CD14-positive monocyte (primary cell): ENCODE measurements around the gene UBE2D1. TPM values are rescaled to one million over a fixed set of nuclear protein-coding genes. Genes with fewer than 3 reads are reported as not detected.

Experiments
- DNase-seq, 3 donors: peaks; one replicate each; pipeline ENCODE4 v3.0.0-alpha.2; 2011 to 2022
- H2AFZ ChIP-seq: 2 replicates; pipeline ENCODE4 v1.6.0; 2012; ENCODE audit warnings: mild to moderate bottlenecking, low read depth, low read length, inconsistent platforms; ENCODE audit not compliant: insufficient read depth, poor library complexity, severe bottlenecking
- H3K27ac ChIP-seq, 2 donors: 1 replicate in 1 of 2; 2 replicates in 1 of 2; pipeline ENCODE4 v1.5.1; 2012 to 2013; ENCODE audit warnings: low read length in 2 of 2, control low read depth in 1 of 2, inconsistent platforms in 1 of 2, low read depth in 1 of 2, mild to moderate bottlenecking in 1 of 2
- H3K27me3 ChIP-seq, 2 donors: one replicate each; pipeline versions ENCODE4 v1.6.0 to v1.6.1; 2011 to 2013; ENCODE audit warnings: low read length in 2 of 2; ENCODE audit not compliant: control insufficient read depth in 2 of 2, insufficient read depth in 2 of 2
- H3K36me3 ChIP-seq, 2 donors: replicated peaks in 1 of 2; 1 replicate in 1 of 2; 2 replicates in 1 of 2; pipeline versions ENCODE4 v1.5.1 to v1.6.1; 2012 to 2013; ENCODE audit warnings: low read length in 2 of 2, control low read depth in 1 of 2, inconsistent platforms in 1 of 2, mild to moderate bottlenecking in 1 of 2; ENCODE audit not compliant: insufficient read depth in 2 of 2, control insufficient read depth in 1 of 2
- H3K4me1 ChIP-seq, 2 donors: 1 replicate in 1 of 2; 2 replicates in 1 of 2; pipeline versions ENCODE4 v1.5.1 to v1.6.1; 2012 to 2013; ENCODE audit warnings: low read length in 2 of 2, control low read depth in 1 of 2, inconsistent platforms in 1 of 2, mild to moderate bottlenecking in 1 of 2, moderate library complexity in 1 of 2; ENCODE audit not compliant: insufficient read depth in 2 of 2, control insufficient read depth in 1 of 2
- H3K4me2 ChIP-seq: replicated peaks from 2 replicates; pipeline ENCODE3; 2012; ENCODE audit warnings: low read length, moderate library complexity, mild to moderate bottlenecking; ENCODE audit not compliant: poor library complexity, severe bottlenecking; ENCODE audit errors: extremely low read depth
- H3K4me3 ChIP-seq, 3 experiments: fragments of 200-600 bp in 1 of 3; sonication (generic) in 1 of 3; replicated peaks in 1 of 3; 1 replicate in 2 of 3; 2 replicates in 1 of 3; pipeline ENCODE4 v1.5.1; 2011 to 2013; ENCODE audit warnings: low read length in 3 of 3, mild to moderate bottlenecking in 3 of 3, control low read depth in 2 of 3, low read depth in 2 of 3, inconsistent platforms in 1 of 3, moderate library complexity in 1 of 3
- H3K79me2 ChIP-seq: 2 replicates; pipeline ENCODE4 v1.6.0; 2012; ENCODE audit warnings: mild to moderate bottlenecking, control low read depth, inconsistent platforms, low read length, moderate library complexity; ENCODE audit not compliant: insufficient read depth
- H3K9ac ChIP-seq: 2 replicates; pipeline ENCODE4 v1.6.0; 2017; ENCODE audit warnings: low read length, mild to moderate bottlenecking; ENCODE audit not compliant: insufficient read depth, poor library complexity, severe bottlenecking
- H3K9me3 ChIP-seq, 2 donors: replicated peaks in 1 of 2; 1 replicate in 1 of 2; 2 replicates in 1 of 2; pipeline versions ENCODE4 v1.5.1 to v1.6.1; 2012 to 2013; ENCODE audit warnings: low read length in 2 of 2, control low read depth in 1 of 2; ENCODE audit not compliant: control insufficient read depth in 1 of 2, insufficient read depth in 1 of 2
- H4K20me1 ChIP-seq: 2 replicates; pipeline ENCODE4 v1.6.0; 2012; ENCODE audit warnings: mild to moderate bottlenecking, low read length, control low read depth, moderate library complexity; ENCODE audit not compliant: insufficient read depth
- H3K27ac Mint-ChIP-seq, 7 donors: one replicate each; pipeline ENCODE4 v1.8.0; 2020; ENCODE audit warnings: mild to moderate bottlenecking in 7 of 7, mixed read lengths in 7 of 7, moderate library complexity in 6 of 7, inconsistent platforms in 2 of 7
- H3K27me3 Mint-ChIP-seq, 3 donors: one replicate each; pipeline ENCODE4 v1.8.0; 2021 to 2022; ENCODE audit warnings: low read depth in 3 of 3, mild to moderate bottlenecking in 3 of 3, mixed read lengths in 3 of 3, moderate library complexity in 3 of 3, inconsistent platforms in 1 of 3
- H3K36me3 Mint-ChIP-seq, 2 donors: one replicate each; pipeline ENCODE4 v1.8.0; 2020; ENCODE audit warnings: mixed read lengths in 2 of 2, inconsistent platforms in 1 of 2, mild to moderate bottlenecking in 1 of 2
- H3K4me1 Mint-ChIP-seq: one replicate; pipeline ENCODE4 v1.8.0; 2020; ENCODE audit warnings: mild to moderate bottlenecking, mixed read lengths
- H3K4me3 Mint-ChIP-seq, 2 donors: one replicate each; pipeline ENCODE4 v1.8.0; 2020; ENCODE audit warnings: mild to moderate bottlenecking in 2 of 2, mixed read lengths in 2 of 2, moderate library complexity in 1 of 2
- H3K9me3 Mint-ChIP-seq, 7 donors: one replicate each; pipeline ENCODE4 v1.8.0; 2020 to 2022; ENCODE audit warnings: mixed read lengths in 7 of 7, mild to moderate bottlenecking in 6 of 7, moderate library complexity in 6 of 7, inconsistent platforms in 2 of 7
- WGBS: methylation state at CpG from one replicate; pipeline ENCODE4 v1.1.5; 2013; ENCODE audit warnings: missing lambda C conversion rate; ENCODE audit not compliant: insufficient coverage; 5-methylcytosine and 5-hydroxymethylcytosine counted together
- intact Hi-C, 2 donors: fragments of 100-400 bp; cut with micrococcal nuclease; formaldehyde crosslinking; loops; one replicate each; pipeline versions ENCODE4 v1.15.0 to v1.15.1; 2023
- polyA plus RNA-seq, 3 donors: library from polyadenylated mRNA; depleted of rRNA in 1 of 3; unstranded in 2 of 3; stranded (reverse) in 1 of 3; fragments of 300-500 nt in 2 of 3; fragments of >200 nt in 1 of 3; fragmentation: Illumina TruSeq in 2 of 3; gene quantifications; 1 replicate in 2 of 3; 2 replicates in 1 of 3; pipeline ENCODE4 v1.2.3, GENCODE V29; 2012 to 2021
- TF ChIP-seq, protein P1 (sequence below): fragments of 200-600 bp; IDR thresholded peaks from one replicate; pipeline ENCODE4 v1.8.0; 2022; ENCODE audit warnings: antibody characterized with exemption, mild to moderate bottlenecking

The UBE2D1 gene
- polyA plus RNA-seq, 3 donors, result 47.7 to 119 (median 107) TPM

DNA sequence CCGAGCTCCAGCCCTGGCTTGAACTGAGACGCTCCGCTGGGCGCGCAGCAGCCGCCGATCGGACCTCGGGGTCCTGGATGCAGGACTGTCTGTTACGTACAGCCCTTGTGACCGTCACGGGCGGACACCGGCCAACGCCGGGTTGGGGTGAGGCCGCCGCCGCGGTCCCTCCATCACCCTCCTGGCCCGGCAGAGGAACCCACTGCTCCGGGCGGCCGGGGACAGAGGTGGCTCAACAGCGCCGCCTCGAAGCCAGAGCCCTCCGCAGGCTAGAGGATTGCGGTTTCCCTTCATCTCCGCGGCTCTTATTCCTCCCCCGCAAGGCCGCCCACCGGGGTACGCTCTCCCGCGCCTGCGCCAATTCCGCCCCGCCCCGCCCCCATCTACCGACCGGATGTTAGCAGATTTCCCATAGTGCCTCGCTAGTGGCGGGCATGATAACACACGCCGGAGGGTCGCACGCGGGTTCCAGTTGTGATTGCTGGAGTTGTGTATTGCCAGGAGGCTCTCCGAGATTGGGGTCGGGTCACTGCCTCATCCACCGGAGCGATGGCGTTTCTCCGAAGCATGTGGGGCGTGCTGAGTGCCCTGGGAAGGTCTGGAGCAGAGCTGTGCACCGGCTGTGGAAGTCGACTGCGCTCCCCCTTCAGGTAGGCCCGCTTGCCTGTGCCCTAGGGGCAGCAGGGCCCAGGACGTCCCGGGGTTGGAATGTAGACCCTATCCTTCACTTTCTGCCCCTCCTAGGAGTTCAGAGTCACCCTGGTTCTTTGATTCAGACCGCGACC, 50.4 kb downstream of the UBE2D1 start, which contains the start of gene TFAM:
TFAM (plus strand) TSS at position 412 of the 785 bp plus-strand sequence; CDS start at position 550, 138 bp downstream.
- peaks cover 25 to 28% of the 10 kb centered on the region in 2 donors for H3K36me3 ChIP-seq
- under 1% methylated on average over 65 of the region's 65 CpGs for WGBS
- peak within 1 kb of the TSS; percentile 68 to 93 (median 77) for H3K4me3 ChIP-seq
- DNase-seq, result peak; percentile 76 to 92 (median 90)
- peak within 1 kb of the TSS; percentile 86 for H3K4me2 ChIP-seq
- H3K36me3 Mint-ChIP-seq, result peaks cover 25 to 35% of the 10 kb centered on the region in 2 donors
- peaks cover 7% of the 10 kb centered on the region for H4K20me1 ChIP-seq
- peak within 1 kb of the TSS; percentile 97 to 99 for H3K4me3 Mint-ChIP-seq
- H3K79me2 ChIP-seq, result peaks cover 31% of the 10 kb centered on the region
- peak within 1 kb of the TSS; percentile 97 to 99 (median 98) for H3K27ac Mint-ChIP-seq
- peaks cover 43% of the 10 kb centered on the region for H3K4me1 Mint-ChIP-seq
- peak within 1 kb of the TSS; percentile 97 for H3K27ac ChIP-seq
- H3K9ac ChIP-seq, result peak within 1 kb of the TSS; percentile 95
- intact Hi-C loops, result loop anchor here (1.0 to 5.0 kb wide), 2 partner anchors 53 to 117 kb away; no protein-coding TSS in a partner anchor
- peaks cover 32 to 42% of the 10 kb centered on the region in 2 donors for H3K4me1 ChIP-seq
- H2AFZ ChIP-seq, result peak within 1 kb of the TSS; percentile 95
- H3K9me3 ChIP-seq, result no peaks in the 10 kb centered on the region
- TF ChIP-seq, protein P1, sequence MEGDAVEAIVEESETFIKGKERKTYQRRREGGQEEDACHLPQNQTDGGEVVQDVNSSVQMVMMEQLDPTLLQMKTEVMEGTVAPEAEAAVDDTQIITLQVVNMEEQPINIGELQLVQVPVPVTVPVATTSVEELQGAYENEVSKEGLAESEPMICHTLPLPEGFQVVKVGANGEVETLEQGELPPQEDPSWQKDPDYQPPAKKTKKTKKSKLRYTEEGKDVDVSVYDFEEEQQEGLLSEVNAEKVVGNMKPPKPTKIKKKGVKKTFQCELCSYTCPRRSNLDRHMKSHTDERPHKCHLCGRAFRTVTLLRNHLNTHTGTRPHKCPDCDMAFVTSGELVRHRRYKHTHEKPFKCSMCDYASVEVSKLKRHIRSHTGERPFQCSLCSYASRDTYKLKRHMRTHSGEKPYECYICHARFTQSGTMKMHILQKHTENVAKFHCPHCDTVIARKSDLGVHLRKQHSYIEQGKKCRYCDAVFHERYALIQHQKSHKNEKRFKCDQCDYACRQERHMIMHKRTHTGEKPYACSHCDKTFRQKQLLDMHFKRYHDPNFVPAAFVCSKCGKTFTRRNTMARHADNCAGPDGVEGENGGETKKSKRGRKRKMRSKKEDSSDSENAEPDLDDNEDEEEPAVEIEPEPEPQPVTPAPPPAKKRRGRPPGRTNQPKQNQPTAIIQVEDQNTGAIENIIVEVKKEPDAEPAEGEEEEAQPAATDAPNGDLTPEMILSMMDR, result peak; percentile 46
- no peaks in the 10 kb centered on the region for H3K27me3 Mint-ChIP-seq
- H3K9me3 Mint-ChIP-seq, result peaks cover 0 to 4% (median 0%) of the 10 kb centered on the region in 7 donors
- H3K27me3 ChIP-seq, result no peaks in the 10 kb centered on the region

- Mint-ChIP-seq H3K27me3 (no peaks in the 10 kb centered on the region), H3K4me1 (peaks cover 43% of the 10 kb centered on the region), H3K9me3 (peaks cover 0 to 4% (median 0%) of the 10 kb centered on the region in 7 donors), H3K36me3 (peaks cover 31 to 39% of the 10 kb centered on the region in 2 donors), H3K27ac (peak overlapping the region; percentile 97 to 99 (median 98)), H3K4me3 (peak overlapping the region; percentile 97 to 99)
- peak overlapping the region; percentile 95 for H3K9ac ChIP-seq
- intact Hi-C loops, result no loop called here
- peak overlapping the region; percentile 86 for H3K4me2 ChIP-seq
- H3K79me2 ChIP-seq, result peaks cover 31% of the 10 kb centered on the region
- H3K36me3 ChIP-seq, result peaks cover 31 to 34% of the 10 kb centered on the region in 2 donors
- peaks cover 32 to 42% of the 10 kb centered on the region in 2 donors for H3K4me1 ChIP-seq
- H4K20me1 ChIP-seq, result peaks cover 7% of the 10 kb centered on the region
- peak overlapping the region; percentile 97 for H3K27ac ChIP-seq
- 0% methylated on average over 13 of the region's 15 CpGs for WGBS
- TF ChIP-seq, protein P1, result no peak
- H3K9me3 ChIP-seq, result no peaks in the 10 kb centered on the region
- no peaks in the 10 kb centered on the region for H3K27me3 ChIP-seq
- H3K4me3 ChIP-seq, result peak overlapping the region; percentile 68 to 93 (median 77)
- peak in 2 of 3 donors; percentile 2 to 9 for DNase-seq
- peak overlapping the region; percentile 95 for H2AFZ ChIP-seq
These were observed 50.9 kb downstream of the UBE2D1 start for GRCh38 chr10:58385784-58386112.
